ENCODE measurements around the gene KCNQ2.

Gene KCNQ2

DNA sequence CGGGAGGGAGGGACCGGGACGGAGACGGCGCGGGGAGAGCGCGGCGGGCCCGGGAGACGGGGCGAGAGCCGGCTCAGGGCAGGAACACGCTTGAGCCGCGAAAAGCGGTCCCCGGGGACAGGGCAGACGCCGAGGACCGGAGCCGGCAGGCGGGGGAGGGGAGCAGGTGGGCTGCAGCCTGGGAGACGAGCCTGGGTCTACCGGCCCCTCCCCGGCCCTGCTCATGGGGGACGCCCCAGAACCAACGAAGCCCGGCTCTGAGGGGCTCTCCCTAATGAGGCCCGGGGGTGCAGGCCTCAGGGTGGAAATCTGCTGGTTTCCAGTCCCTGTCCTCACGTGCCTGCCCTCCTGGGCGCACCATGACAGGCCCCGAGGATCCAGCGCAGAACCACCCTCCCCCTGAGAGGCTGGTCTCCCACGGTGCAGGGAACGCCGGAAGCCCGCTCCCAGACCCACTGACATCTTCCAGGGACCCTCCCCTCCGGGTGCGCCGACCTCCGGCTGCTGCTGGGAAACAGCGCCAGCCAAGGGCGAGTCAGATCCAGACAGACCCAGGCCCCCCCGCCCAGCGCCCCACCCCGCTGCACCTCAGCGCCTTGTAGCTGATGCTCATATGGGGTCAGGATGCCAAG, 27.0 kb upstream of the KCNQ2 start (continued):
- TF ChIP-seq TSHZ2 (CRISPR knock-in tag; IDR thresholded peaks at IDR 0.05) = no peak

DNA sequence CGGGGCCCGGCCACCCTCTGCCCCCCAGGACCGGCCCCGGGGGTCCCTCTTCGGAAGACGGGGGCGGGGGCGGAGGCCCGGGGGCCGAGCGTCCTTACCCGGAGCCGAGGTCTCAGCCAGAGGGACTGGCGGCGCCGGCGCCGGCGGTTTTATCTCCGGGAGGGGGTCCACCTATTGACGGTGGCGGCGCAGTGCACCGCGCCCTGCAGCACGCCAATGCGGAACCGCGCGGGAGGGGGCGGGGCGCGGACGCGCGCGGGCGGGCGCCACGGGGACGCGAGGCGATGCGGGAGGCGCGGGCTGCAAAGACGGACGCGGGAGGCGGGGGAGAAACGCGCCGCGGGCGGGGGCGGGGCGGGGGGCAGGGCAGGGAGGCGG, 26.5 kb upstream of the KCNQ2 start, which contains the start of gene EEF1A2:
Gene EEF1A2, minus strand, starts transcription at position 124 of the 378 bp plus-strand sequence. CDS start 1,320 bp downstream, outside the sequence.
- ATAC-seq = no peak
- TF ChIP-seq SNAI2 (CRISPR knock-in tag; IDR thresholded peaks at IDR 0.05) = no peak
- no peak for TF ChIP-seq RARB (CRISPR knock-in tag; IDR thresholded peaks at IDR 0.05)
- TF ChIP-seq ZNF70 (CRISPR knock-in tag; IDR thresholded peaks at IDR 0.05) = no peak
- TF ChIP-seq ARNTL (CRISPR knock-in tag; IDR thresholded peaks at IDR 0.05; ENCODE audit: borderline replicate concordance, low read depth) = no peak
- TF ChIP-seq ZNF565 (CRISPR knock-in tag; conservative IDR thresholded peaks at IDR 0.05; ENCODE audit: low read depth) = no peak
- TF ChIP-seq TSHZ2 (CRISPR knock-in tag; IDR thresholded peaks at IDR 0.05) = no peak
- TF ChIP-seq BACH2 (CRISPR knock-in tag; IDR thresholded peaks at IDR 0.05; ENCODE audit: borderline replicate concordance) = no peak
- TF ChIP-seq TCF4 (CRISPR knock-in tag; IDR thresholded peaks at IDR 0.05; ENCODE audit: borderline replicate concordance) = no peak
- TF ChIP-seq ZNF8 (CRISPR knock-in tag; IDR thresholded peaks at IDR 0.05) = no peak
- TF ChIP-seq ZC3H10 (CRISPR knock-in tag; IDR thresholded peaks at IDR 0.05) = no peak
- TF ChIP-seq PPARA (CRISPR knock-in tag; IDR thresholded peaks at IDR 0.05; ENCODE audit: borderline replicate concordance) = no peak

DNA sequence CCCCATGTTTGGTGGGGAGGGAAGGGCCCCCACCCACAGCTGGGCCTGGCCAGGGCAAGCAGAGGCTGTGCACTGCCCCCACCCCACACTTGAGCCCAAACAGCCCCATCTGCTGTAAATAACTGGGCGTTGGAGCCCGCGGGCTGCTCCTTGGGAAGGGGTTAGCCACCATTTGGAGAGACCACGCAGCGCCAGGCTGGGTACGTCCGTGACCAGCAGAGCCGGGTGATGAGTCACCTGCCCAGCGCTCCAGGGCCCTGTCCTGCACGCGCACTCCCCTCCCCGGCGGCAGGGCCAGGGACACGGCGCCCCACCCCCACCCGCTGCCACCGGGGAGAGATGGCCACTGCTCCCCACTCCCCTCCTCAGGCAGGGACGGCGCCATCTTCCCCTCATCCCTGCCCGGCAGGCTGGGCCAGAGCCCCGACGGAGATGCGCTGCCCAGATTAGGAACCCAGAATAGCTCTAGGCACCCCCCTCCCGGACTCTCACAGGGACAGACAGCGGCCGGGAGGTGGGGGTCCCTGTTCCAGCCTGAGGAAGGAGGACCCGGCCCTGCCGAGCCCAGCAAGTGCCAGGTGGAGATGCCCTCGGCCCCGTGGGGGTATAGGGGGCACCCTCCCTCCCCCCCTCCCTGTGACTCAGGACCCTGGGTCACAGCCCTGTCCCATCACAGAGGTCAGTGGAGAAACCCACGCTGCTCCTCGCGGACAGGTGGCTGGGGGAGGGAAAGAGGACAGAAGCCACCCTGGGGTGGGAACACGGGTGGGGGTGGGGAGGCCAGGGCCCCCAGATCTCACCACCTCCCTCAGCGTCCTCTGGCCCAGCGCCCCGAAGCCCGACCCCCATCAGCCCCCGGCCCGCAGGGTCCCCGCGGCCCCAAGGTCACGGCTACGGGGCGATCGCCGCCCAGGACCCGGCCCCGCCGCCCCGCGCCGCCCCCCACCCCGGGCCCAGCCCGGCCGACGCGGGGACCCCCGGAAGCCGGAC, 25.8 kb upstream of the KCNQ2 start:
- ATAC-seq = peak; percentile 52
- no peak for TF ChIP-seq CSDC2 (CRISPR knock-in tag; IDR thresholded peaks at IDR 0.05)
- no peak for TF ChIP-seq ZFP30 (CRISPR knock-in tag; IDR thresholded peaks at IDR 0.05)
- no peak for TF ChIP-seq PATZ1 (CRISPR knock-in tag; IDR thresholded peaks at IDR 0.05; ENCODE audit: borderline replicate concordance)
- TF ChIP-seq PPARA (CRISPR knock-in tag; IDR thresholded peaks at IDR 0.05; ENCODE audit: borderline replicate concordance) = no peak
- TF ChIP-seq ZFP3 (CRISPR knock-in tag; IDR thresholded peaks at IDR 0.05) = no peak
- no peak for TF ChIP-seq TOX (CRISPR knock-in tag; IDR thresholded peaks at IDR 0.05; ENCODE audit: borderline replicate concordance)
- TF ChIP-seq TCF4 (CRISPR knock-in tag; IDR thresholded peaks at IDR 0.05; ENCODE audit: borderline replicate concordance) = no peak
- TF ChIP-seq GLIS3 (CRISPR knock-in tag; IDR thresholded peaks at IDR 0.05) = no peak
- no peak for TF ChIP-seq ISL1 (CRISPR knock-in tag; IDR thresholded peaks at IDR 0.05)
- TF ChIP-seq OSR1 (CRISPR knock-in tag; IDR thresholded peaks at IDR 0.05) = no peak
- TF ChIP-seq CSRNP3 (CRISPR knock-in tag; IDR thresholded peaks at IDR 0.05) = no peak
- TF ChIP-seq, protein P1, sequence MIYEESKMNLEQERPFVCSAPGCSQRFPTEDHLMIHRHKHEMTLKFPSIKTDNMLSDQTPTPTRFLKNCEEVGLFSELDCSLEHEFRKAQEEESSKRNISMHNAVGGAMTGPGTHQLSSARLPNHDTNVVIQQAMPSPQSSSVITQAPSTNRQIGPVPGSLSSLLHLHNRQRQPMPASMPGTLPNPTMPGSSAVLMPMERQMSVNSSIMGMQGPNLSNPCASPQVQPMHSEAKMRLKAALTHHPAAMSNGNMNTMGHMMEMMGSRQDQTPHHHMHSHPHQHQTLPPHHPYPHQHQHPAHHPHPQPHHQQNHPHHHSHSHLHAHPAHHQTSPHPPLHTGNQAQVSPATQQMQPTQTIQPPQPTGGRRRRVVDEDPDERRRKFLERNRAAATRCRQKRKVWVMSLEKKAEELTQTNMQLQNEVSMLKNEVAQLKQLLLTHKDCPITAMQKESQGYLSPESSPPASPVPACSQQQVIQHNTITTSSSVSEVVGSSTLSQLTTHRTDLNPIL (CRISPR knock-in tag; IDR thresholded peaks at IDR 0.05; ENCODE audit: low read depth) = no peak
- TF ChIP-seq ZNF8 (CRISPR knock-in tag; IDR thresholded peaks at IDR 0.05) = no peak
- no peak for TF ChIP-seq ZC3H10 (CRISPR knock-in tag; IDR thresholded peaks at IDR 0.05)
- no peak for TF ChIP-seq SNAI2 (CRISPR knock-in tag; IDR thresholded peaks at IDR 0.05)
- TF ChIP-seq ARNTL (CRISPR knock-in tag; IDR thresholded peaks at IDR 0.05; ENCODE audit: borderline replicate concordance, low read depth) = no peak
- TF ChIP-seq BACH2 (CRISPR knock-in tag; IDR thresholded peaks at IDR 0.05; ENCODE audit: borderline replicate concordance) = no peak

Data from SK-N-SH treated with all-trans-retinoic acid at 6 μM for 48 hours (cell line).